ENCODE results near the gene UBAC1.

DNA sequence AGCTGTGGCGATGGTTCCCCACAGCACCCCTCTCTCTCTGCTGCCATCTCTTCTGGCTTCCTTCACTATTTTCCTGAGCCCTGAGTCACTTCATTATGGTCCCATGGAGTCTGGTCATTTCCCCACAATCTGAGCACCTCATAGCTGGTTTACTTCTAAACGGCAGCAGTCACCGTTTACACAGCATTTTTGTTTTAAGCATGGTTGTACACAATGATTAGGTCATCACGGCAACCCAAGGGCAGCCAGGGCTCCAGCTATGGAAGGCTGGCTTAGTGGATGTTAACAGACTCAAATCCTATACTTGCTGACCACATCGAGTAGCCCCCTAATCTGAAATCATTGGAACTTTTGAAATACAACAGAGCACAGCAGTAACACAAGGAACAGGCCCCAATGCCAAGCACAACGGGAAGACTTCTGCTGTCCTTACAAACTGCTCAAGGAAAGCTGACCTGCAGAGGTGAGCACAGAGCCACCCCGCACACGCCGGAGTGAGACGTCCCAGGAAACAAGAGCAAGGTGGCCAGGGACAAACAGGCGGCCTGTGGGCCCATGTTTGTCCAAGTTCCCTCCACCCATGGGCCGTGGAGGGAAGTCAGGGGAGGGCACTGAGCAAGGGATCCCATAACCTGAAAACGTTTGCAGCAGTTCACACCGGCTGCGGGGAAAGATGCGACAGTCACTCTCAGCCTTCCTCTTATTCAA lies 76.7 kb downstream of the UBAC1 start:
- TF ChIP-seq, protein P1, sequence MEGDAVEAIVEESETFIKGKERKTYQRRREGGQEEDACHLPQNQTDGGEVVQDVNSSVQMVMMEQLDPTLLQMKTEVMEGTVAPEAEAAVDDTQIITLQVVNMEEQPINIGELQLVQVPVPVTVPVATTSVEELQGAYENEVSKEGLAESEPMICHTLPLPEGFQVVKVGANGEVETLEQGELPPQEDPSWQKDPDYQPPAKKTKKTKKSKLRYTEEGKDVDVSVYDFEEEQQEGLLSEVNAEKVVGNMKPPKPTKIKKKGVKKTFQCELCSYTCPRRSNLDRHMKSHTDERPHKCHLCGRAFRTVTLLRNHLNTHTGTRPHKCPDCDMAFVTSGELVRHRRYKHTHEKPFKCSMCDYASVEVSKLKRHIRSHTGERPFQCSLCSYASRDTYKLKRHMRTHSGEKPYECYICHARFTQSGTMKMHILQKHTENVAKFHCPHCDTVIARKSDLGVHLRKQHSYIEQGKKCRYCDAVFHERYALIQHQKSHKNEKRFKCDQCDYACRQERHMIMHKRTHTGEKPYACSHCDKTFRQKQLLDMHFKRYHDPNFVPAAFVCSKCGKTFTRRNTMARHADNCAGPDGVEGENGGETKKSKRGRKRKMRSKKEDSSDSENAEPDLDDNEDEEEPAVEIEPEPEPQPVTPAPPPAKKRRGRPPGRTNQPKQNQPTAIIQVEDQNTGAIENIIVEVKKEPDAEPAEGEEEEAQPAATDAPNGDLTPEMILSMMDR (IDR thresholded peaks at IDR 0.05) = no peak
- TF ChIP-seq POLR2A (IDR thresholded peaks at IDR 0.05) = no peak

Data from vagina (tissue), 2 donors.